ENCODE data around the gene LCN2. TPM values are rescaled to one million over a fixed set of nuclear protein-coding genes. Genes with fewer than 3 reads are reported as not detected.

Gene LCN2
- total RNA-seq, 1 donor from 2014 or later: not detected

- H3K9me3 Mint-ChIP-seq: no peaks in the 10 kb centered on the region
- TF ChIP-seq EZH2 (IDR thresholded peaks at IDR 0.05): no peak
- no peak for TF ChIP-seq EZH2phosphoT487 (IDR thresholded peaks at IDR 0.05)
- no peak for TF ChIP-seq CTCF (IDR thresholded peaks at IDR 0.05)
- Histone ChIP-seq H4K20me1 (ENCODE audit: low read depth) (no peaks in the 10 kb centered on the region), H3K4me1 (peaks cover 3% of the 10 kb centered on the region), H3K79me2 (ENCODE audit: low read depth) (no peaks in the 10 kb centered on the region), H3K9ac (no peak overlapping the region), H3K9me3 (ENCODE audit: low read depth) (no peaks in the 10 kb centered on the region), H3K4me3 (no peak overlapping the region), H3K4me2 (no peak overlapping the region), H3K27ac (no peak overlapping the region), H3K27me3 (no peaks in the 10 kb centered on the region), H3K36me3 (no peaks in the 10 kb centered on the region), H3F3A (ENCODE audit: low read depth) (no peaks in the 10 kb centered on the region), H2AFZ (replicated peaks) (no peak overlapping the region)
- H3K27me3 Mint-ChIP-seq (ENCODE audit: insufficient read depth, low read depth): peaks cover 9% of the 10 kb centered on the region
- peak overlapping the region; percentile 85 for H3K27ac Mint-ChIP-seq
- peak overlapping the region; percentile 13 for H3K4me3 Mint-ChIP-seq
- no peaks in the 10 kb centered on the region for H3K36me3 Mint-ChIP-seq
- peaks cover 20% of the 10 kb centered on the region for H3K4me1 Mint-ChIP-seq
- no peak for DNase-seq (ENCODE audit: low spot score)
Observed at GRCh38 chr9:128143525-128144238, 5.6 kb upstream of the LCN2 start.

- Histone ChIP-seq H3K4me2 (no peak overlapping the region), H3K36me3 (no peaks in the 10 kb centered on the region), H4K20me1 (ENCODE audit: low read depth) (no peaks in the 10 kb centered on the region), H3K9me3 (ENCODE audit: low read depth) (no peaks in the 10 kb centered on the region), H3K4me1 (peaks cover 3% of the 10 kb centered on the region), H2AFZ (replicated peaks) (no peak overlapping the region), H3F3A (ENCODE audit: low read depth) (no peaks in the 10 kb centered on the region), H3K27ac (no peak overlapping the region), H3K4me3 (no peak overlapping the region), H3K27me3 (no peaks in the 10 kb centered on the region), H3K9ac (no peak overlapping the region), H3K79me2 (ENCODE audit: low read depth) (no peaks in the 10 kb centered on the region)
- H3K4me3 Mint-ChIP-seq: no peak overlapping the region
- no peaks in the 10 kb centered on the region for H3K36me3 Mint-ChIP-seq
- TF ChIP-seq EZH2phosphoT487 (IDR thresholded peaks at IDR 0.05): no peak
- no peak for TF ChIP-seq EZH2 (IDR thresholded peaks at IDR 0.05)
- TF ChIP-seq CTCF (IDR thresholded peaks at IDR 0.05): no peak
- peaks cover 25% of the 10 kb centered on the region for H3K4me1 Mint-ChIP-seq
- peaks cover 12% of the 10 kb centered on the region for H3K27me3 Mint-ChIP-seq (ENCODE audit: insufficient read depth, low read depth)
- H3K9me3 Mint-ChIP-seq: no peaks in the 10 kb centered on the region
- no peak for DNase-seq (ENCODE audit: low spot score)
- H3K27ac Mint-ChIP-seq: no peak overlapping the region
Observed at GRCh38 chr9:128144239-128145181, 4.7 kb upstream of the LCN2 start.

- H3K79me2 ChIP-seq (ENCODE audit: low read depth): no peaks in the 10 kb centered on the region
- H3K4me2 ChIP-seq: no peak overlapping the region
- no peaks in the 10 kb centered on the region for H3F3A ChIP-seq (ENCODE audit: low read depth)
- peaks cover 22% of the 10 kb centered on the region for H3K4me1 Mint-ChIP-seq
- H3K9ac ChIP-seq: no peak overlapping the region
- H4K20me1 ChIP-seq (ENCODE audit: low read depth): no peaks in the 10 kb centered on the region
- H3K4me1 ChIP-seq: peaks cover 1% of the 10 kb centered on the region
- H3K9me3 Mint-ChIP-seq: no peaks in the 10 kb centered on the region
- H3K4me3 ChIP-seq: no peak overlapping the region
- no peak overlapping the region for H2AFZ ChIP-seq (replicated peaks)
- DNase-seq (ENCODE audit: low spot score): no peak
- no peaks in the 10 kb centered on the region for H3K27me3 ChIP-seq
- peaks cover 10% of the 10 kb centered on the region for H3K27me3 Mint-ChIP-seq (ENCODE audit: insufficient read depth, low read depth)
- no peak overlapping the region for H3K4me3 Mint-ChIP-seq
- H3K27ac ChIP-seq: no peak overlapping the region
- H3K36me3 ChIP-seq: no peaks in the 10 kb centered on the region
- TF ChIP-seq EZH2phosphoT487 (IDR thresholded peaks at IDR 0.05): no peak
- no peak for TF ChIP-seq EZH2 (IDR thresholded peaks at IDR 0.05)
- TF ChIP-seq CTCF (IDR thresholded peaks at IDR 0.05): no peak
- H3K9me3 ChIP-seq (ENCODE audit: low read depth): no peaks in the 10 kb centered on the region
- no peaks in the 10 kb centered on the region for H3K36me3 Mint-ChIP-seq
- H3K27ac Mint-ChIP-seq: no peak overlapping the region
Observed at GRCh38 chr9:128145536-128145935, 3.7 kb upstream of the LCN2 start.

All from neural progenitor cell (in vitro differentiated cells).